ENCODE data around the gene LILRB3.
"Not testable (repeated sequence)": the region's sequence is repeated elsewhere in the genome, so short reads cannot be mapped to it uniquely, and the experiment has no call there.

LILRB3 gene

GRCh38 chr19:54240372-54241336 lies 17.8 kb upstream of the LILRB3 start:
- H3K4me1 ChIP-seq (ENCODE audit: low read depth, poor library complexity, severe bottlenecking); H3K79me2 ChIP-seq (ENCODE audit: insufficient read depth, low read depth); H3K36me3 ChIP-seq (ENCODE audit: insufficient read depth); H3K27ac ChIP-seq; H3K4me3 ChIP-seq (IDR thresholded peaks at IDR 0.05; ENCODE audit: insufficient read depth, low read depth, low read length); H3K9ac ChIP-seq; H3K4me2 ChIP-seq; H4K20me1 ChIP-seq (ENCODE audit: insufficient read depth); H2AFZ ChIP-seq (ENCODE audit: low read depth): not testable (repeated sequence)
- peaks cover 36% of the 10 kb centered on the region; the same call in 1 of the 2 replicates for H3K27me3 ChIP-seq (ENCODE audit: insufficient read depth, low read depth)

- not testable (repeated sequence) for H3K36me3 ChIP-seq (ENCODE audit: insufficient read depth); H2AFZ ChIP-seq (ENCODE audit: low read depth); H3K9ac ChIP-seq; H3K79me2 ChIP-seq (ENCODE audit: insufficient read depth, low read depth); H4K20me1 ChIP-seq (ENCODE audit: insufficient read depth); H3K4me2 ChIP-seq; H3K27ac ChIP-seq; H3K4me1 ChIP-seq (ENCODE audit: low read depth, poor library complexity, severe bottlenecking); H3K4me3 ChIP-seq (IDR thresholded peaks at IDR 0.05; ENCODE audit: insufficient read depth, low read depth, low read length)
- peaks cover 39% of the 10 kb centered on the region; the same call in 1 of the 2 replicates for H3K27me3 ChIP-seq (ENCODE audit: insufficient read depth, low read depth)
Measured at GRCh38 chr19:54239491-54240371, 16.9 kb upstream of the LILRB3 start.

GRCh38 chr19:54233941-54234340 lies 11.1 kb upstream of the LILRB3 start:
- H3K4me3 ChIP-seq (IDR thresholded peaks at IDR 0.05; ENCODE audit: insufficient read depth, low read depth, low read length), result no peak overlapping the region
- no peaks in the 10 kb centered on the region for H3K79me2 ChIP-seq (ENCODE audit: insufficient read depth, low read depth)
- no peak overlapping the region for H3K9ac ChIP-seq
- peaks cover 64% of the 10 kb centered on the region for H3K27me3 ChIP-seq (ENCODE audit: insufficient read depth, low read depth)
- H3K36me3 ChIP-seq (ENCODE audit: insufficient read depth), result no peaks in the 10 kb centered on the region
- no peaks in the 10 kb centered on the region for H4K20me1 ChIP-seq (ENCODE audit: insufficient read depth)
- H2AFZ ChIP-seq (ENCODE audit: low read depth), result no peak overlapping the region
- no peak for TF ChIP-seq CTCF (conservative IDR thresholded peaks at IDR 0.05; ENCODE audit: low read depth, low read length)
- no peak overlapping the region for H3K4me2 ChIP-seq
- H3K27ac ChIP-seq, result no peak overlapping the region
- H3K4me1 ChIP-seq (ENCODE audit: low read depth, poor library complexity, severe bottlenecking), result no peaks in the 10 kb centered on the region

- no peak overlapping the region for H3K4me2 ChIP-seq
- peak; percentile 87 for TF ChIP-seq CTCF (conservative IDR thresholded peaks at IDR 0.05; ENCODE audit: low read depth, low read length)
- H2AFZ ChIP-seq (ENCODE audit: low read depth), result no peak overlapping the region
Measured at GRCh38 chr19:54231077-54231931, 8.5 kb upstream of the LILRB3 start.

GRCh38 chr19:54230031-54230430 lies 7.2 kb upstream of the LILRB3 start:
- Histone ChIP-seq H3K4me2 (no peak overlapping the region), H3K27me3 (ENCODE audit: insufficient read depth, low read depth) (peaks cover 64% of the 10 kb centered on the region), H3K79me2 (ENCODE audit: insufficient read depth, low read depth) (no peaks in the 10 kb centered on the region), H3K36me3 (ENCODE audit: insufficient read depth) (no peaks in the 10 kb centered on the region), H2AFZ (ENCODE audit: low read depth) (no peak overlapping the region), H3K27ac (no peak overlapping the region), H3K4me3 (IDR thresholded peaks at IDR 0.05; ENCODE audit: insufficient read depth, low read depth, low read length) (no peak overlapping the region), H4K20me1 (ENCODE audit: insufficient read depth) (no peaks in the 10 kb centered on the region), H3K4me1 (ENCODE audit: low read depth, poor library complexity, severe bottlenecking) (no peaks in the 10 kb centered on the region), H3K9ac (no peak overlapping the region)
- no peak for TF ChIP-seq CTCF (conservative IDR thresholded peaks at IDR 0.05; ENCODE audit: low read depth, low read length)

More at GRCh38 chr19:54231077-54231931, 8.5 kb upstream of the LILRB3 start:
- no peak overlapping the region for H3K9ac ChIP-seq
- H3K27me3 ChIP-seq (ENCODE audit: insufficient read depth, low read depth), result peaks cover 61% of the 10 kb centered on the region
- H3K4me1 ChIP-seq (ENCODE audit: low read depth, poor library complexity, severe bottlenecking), result no peaks in the 10 kb centered on the region
- no peak overlapping the region for H3K27ac ChIP-seq
- no peak overlapping the region for H3K4me3 ChIP-seq (IDR thresholded peaks at IDR 0.05; ENCODE audit: insufficient read depth, low read depth, low read length)
- H3K36me3 ChIP-seq (ENCODE audit: insufficient read depth), result no peaks in the 10 kb centered on the region
- no peaks in the 10 kb centered on the region for H3K79me2 ChIP-seq (ENCODE audit: insufficient read depth, low read depth)
- no peaks in the 10 kb centered on the region for H4K20me1 ChIP-seq (ENCODE audit: insufficient read depth)

Data from KMS-11 (cell line).